ENCODE measurements around the gene NFATC4. TPM values are rescaled to one million over a fixed set of nuclear protein-coding genes. Genes with fewer than 3 reads are reported as not detected.
A peak's percentile ranks its signal among the peaks of the same experiment; 100 is the strongest.

NFATC4 gene
- total and polyA plus RNA-seq, 11 donors: 6.5 to 23.0 (median 12.5) TPM

- TF ChIP-seq POLR2A (IDR thresholded peaks at IDR 0.05): peak in 1 of 2 donors; percentile 47
- TF ChIP-seq, protein P1, sequence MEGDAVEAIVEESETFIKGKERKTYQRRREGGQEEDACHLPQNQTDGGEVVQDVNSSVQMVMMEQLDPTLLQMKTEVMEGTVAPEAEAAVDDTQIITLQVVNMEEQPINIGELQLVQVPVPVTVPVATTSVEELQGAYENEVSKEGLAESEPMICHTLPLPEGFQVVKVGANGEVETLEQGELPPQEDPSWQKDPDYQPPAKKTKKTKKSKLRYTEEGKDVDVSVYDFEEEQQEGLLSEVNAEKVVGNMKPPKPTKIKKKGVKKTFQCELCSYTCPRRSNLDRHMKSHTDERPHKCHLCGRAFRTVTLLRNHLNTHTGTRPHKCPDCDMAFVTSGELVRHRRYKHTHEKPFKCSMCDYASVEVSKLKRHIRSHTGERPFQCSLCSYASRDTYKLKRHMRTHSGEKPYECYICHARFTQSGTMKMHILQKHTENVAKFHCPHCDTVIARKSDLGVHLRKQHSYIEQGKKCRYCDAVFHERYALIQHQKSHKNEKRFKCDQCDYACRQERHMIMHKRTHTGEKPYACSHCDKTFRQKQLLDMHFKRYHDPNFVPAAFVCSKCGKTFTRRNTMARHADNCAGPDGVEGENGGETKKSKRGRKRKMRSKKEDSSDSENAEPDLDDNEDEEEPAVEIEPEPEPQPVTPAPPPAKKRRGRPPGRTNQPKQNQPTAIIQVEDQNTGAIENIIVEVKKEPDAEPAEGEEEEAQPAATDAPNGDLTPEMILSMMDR (IDR thresholded peaks at IDR 0.05): no peak
- ATAC-seq: peak; percentile 83 to 90 (median 84)
- intact Hi-C loops (cut with DNase I): loop anchor here in 3 of 10 donors (1.0 to 2.0 kb wide), 3 partner anchors 30 to 33 kb away; partner anchors contain the start of genes CBLN3 (in 1 of the 3) and KHNYN (in 1 of the 3)
Measured at GRCh38 chr14:24398653-24399446, 30.9 kb downstream of the NFATC4 start, which contains the start of gene NYNRIN. Gene NYNRIN (plus strand): TSS chr14:24399003. CDS start chr14:24399247, 244 bp downstream.

GRCh38 chr14:24399447-24399822 lies 31.5 kb downstream of the NFATC4 start:
- peaks cover 0 to 66% (median 50%) of the 10 kb centered on the region in 12 donors for H3K4me1 ChIP-seq
- no peaks in the 10 kb centered on the region for H3K9me3 ChIP-seq
- intact Hi-C loops (cut with DNase I): loop anchor here in 3 of 10 donors (2.0 kb wide), 2 partner anchors 29 to 33 kb away; partner anchors contain the start of genes CBLN3 (in 1 of the 3) and KHNYN (in 1 of the 3)
- 20 to 37% (median 25%) methylated on average over 8 of the region's 8 CpGs for WGBS, 4 donors
- ATAC-seq (peak in 2 of 4 donors; percentile 3), DNase-seq (peak in 1 of 5 donors; percentile 31)
- H3K27me3 ChIP-seq: no peaks in the 10 kb centered on the region
- no peak for TF ChIP-seq POLR2A (IDR thresholded peaks at IDR 0.05)
- TF ChIP-seq, protein P1 (IDR thresholded peaks at IDR 0.05): no peak
- H3K27ac ChIP-seq: peak overlapping the region; percentile 58 to 91 (median 85)
- peak overlapping the region; percentile 63 to 88 (median 78) for H3K4me3 ChIP-seq
- no peaks in the 10 kb centered on the region for H3K36me3 ChIP-seq

More at GRCh38 chr14:24398653-24399446, 30.9 kb downstream of the NFATC4 start, which contains the start of gene NYNRIN:
- no peaks in the 10 kb centered on the region for H3K9me3 ChIP-seq
- peak within 1 kb of the TSS; percentile 63 to 88 (median 78) for H3K4me3 ChIP-seq
- no peaks in the 10 kb centered on the region for H3K36me3 ChIP-seq
- peak; percentile 79 to 86 (median 84) for DNase-seq
- H3K27me3 ChIP-seq: no peaks in the 10 kb centered on the region
- peak within 1 kb of the TSS; percentile 58 to 91 (median 85) for H3K27ac ChIP-seq
- WGBS, 4 donors: 1 to 5% (median 2%) methylated on average over 31 to 54 of the region's 57 CpGs
- H3K4me1 ChIP-seq: peaks cover 0 to 63% (median 47%) of the 10 kb centered on the region in 12 donors

DNA sequence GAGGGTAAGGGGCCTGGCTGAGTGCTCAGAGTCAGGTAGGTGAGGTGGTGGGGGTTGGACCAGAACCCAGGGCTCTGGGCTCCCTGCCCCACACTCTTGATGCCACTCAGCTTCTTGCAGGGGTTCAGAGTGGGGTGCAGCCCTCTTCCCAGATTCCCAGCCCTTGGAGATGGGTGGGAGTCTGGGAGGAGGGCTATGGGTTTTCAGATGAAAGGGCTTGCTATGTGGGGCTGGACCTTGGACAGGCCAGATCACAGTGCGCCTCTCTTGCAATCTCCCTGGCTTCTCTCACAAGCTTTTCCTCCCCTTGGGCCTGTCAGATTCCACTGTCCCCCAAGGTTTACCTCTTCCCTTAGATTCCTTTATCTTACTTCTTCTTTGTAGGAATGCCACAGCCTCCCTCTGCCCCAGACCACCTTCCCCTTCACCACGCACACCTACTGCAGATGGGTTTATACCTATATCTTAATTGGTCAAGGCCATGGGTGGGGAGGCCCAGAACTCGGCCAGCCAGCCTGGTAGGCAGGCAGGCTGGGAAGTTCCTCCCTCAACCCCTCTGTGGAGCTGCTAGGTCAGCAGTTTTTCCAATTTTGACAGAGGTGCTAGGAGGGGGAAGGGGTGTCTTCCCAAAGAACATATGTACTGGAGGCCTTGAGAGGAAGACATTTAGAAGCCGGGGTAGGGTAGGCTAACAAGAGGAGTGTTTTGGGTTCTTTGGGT lies 32.2 kb downstream of the NFATC4 start:
- peak overlapping the region in 11 of 12 donors; percentile 70 to 91 (median 87) for H3K27ac ChIP-seq
- H3K27me3 ChIP-seq: no peaks in the 10 kb centered on the region
- TF ChIP-seq, protein P1 (IDR thresholded peaks at IDR 0.05): no peak
- TF ChIP-seq POLR2A (IDR thresholded peaks at IDR 0.05): no peak
- intact Hi-C loops (cut with DNase I): loop anchor here in 4 of 10 donors (2.0 to 5.0 kb wide), 3 partner anchors 29 to 33 kb away; partner anchors contain the start of genes CBLN3 (in 1 of the 4), KHNYN (in 1 of the 4) and NFATC4 (in 1 of the 4)
- no peaks in the 10 kb centered on the region for H3K9me3 ChIP-seq
- H3K36me3 ChIP-seq: no peaks in the 10 kb centered on the region
- ATAC-seq: no peak
- WGBS, 4 donors: 56 to 66% (median 60%) methylated on average over 4 of the region's 4 CpGs
- peaks cover 0 to 66% (median 51%) of the 10 kb centered on the region in 12 donors for H3K4me1 ChIP-seq
- DNase-seq: peak in 1 of 5 donors; percentile 51
- H3K4me3 ChIP-seq: peak overlapping the region; percentile 63 to 88 (median 78)
